ENCODE results near the gene TRIM29. TPM values are rescaled to one million over a fixed set of nuclear protein-coding genes. Genes with fewer than 3 reads are reported as not detected.

Gene TRIM29
- total RNA-seq, 1 donor from 2014 or later: 192 TPM

DNA sequence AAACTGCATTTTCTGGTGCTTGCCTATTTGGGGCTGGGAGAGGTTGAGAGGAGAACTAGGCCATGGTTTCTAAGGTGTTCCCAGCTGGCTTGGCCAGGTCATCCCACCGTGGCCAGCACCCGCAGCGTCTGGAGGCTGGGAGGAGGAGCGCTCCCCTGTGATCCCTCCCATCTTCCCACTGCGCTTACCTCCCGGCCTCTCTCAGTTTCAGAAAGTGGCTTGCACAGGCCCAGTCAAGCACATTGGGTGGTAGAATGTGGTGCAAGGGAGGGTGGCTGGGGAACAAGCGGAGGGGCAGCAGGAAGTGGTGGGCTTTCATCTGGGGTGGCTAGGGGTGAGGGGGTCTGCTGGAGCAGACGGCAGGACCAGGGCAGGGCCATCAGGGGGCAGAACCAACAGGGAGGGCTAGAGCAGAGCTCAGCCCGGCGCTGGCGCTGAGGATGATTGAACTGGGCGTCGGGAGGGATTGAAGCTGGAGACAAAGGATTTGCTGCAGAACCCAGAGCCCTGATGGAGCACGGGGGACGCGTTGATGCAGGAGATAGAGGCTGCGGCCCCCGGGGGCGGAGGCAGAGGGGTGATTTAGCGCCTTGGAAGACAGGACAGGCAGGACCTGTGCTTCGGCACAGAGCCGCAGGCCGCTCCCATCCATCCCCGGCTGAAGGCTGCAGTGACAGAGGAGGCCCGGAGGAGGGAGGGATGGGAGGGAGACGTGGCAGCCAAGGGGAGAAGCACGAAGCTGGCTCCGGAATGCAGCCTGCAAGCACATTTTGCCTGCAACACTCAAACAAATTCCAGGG, 76.0 kb downstream of the TRIM29 start:
- peak; percentile 79 for DNase-seq

Other genes starting within 250 kb of the TRIM29 start
- 43.3 TPM for gene OAF, start 72.9 kb upstream of the TRIM29 start, total RNA-seq
- gene POU2F3, start 102.0 kb upstream of the TRIM29 start, total RNA-seq: 2.1 TPM
- 9.4 TPM for gene TLCD5, start 187.2 kb upstream of the TRIM29 start, total RNA-seq
- 134 TPM for gene ARHGEF12, start 198.3 kb upstream of the TRIM29 start, total RNA-seq